ENCODE measurements around the gene ZNF516.

ZNF516 gene

DNA sequence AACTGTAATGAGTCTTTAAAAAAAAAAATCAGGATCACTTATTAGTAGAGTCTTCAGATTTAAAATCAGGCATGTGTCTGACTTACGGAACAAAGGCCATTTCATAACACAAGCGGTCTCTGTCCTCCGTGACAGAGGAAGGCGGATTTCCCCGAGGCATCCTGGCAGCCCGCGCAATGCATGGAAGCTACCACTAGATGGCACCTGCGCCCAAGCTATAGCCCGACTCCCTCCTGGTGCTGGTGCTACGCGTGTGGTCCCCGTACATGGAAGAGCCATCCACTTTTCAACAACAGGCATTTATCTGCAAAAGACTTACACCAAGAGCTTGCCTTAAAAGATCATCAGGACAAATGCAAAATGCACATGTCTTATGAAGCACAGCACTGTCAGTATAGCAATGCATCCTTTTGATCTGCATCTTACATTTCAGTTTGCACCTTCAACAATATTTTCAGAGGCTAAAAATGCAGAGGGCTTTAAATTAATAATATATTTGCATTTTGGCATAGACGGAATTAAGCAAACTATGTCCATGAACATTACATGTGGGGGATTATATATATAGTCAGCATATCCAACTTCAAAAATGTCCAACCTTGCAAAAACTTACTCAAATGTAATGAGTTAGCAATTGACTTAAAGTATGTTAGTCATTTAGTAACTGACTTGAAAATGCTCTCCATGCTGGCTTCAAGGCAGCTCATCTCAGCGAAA lies 96.0 kb downstream of the ZNF516 start:
- TF ChIP-seq, protein P1, sequence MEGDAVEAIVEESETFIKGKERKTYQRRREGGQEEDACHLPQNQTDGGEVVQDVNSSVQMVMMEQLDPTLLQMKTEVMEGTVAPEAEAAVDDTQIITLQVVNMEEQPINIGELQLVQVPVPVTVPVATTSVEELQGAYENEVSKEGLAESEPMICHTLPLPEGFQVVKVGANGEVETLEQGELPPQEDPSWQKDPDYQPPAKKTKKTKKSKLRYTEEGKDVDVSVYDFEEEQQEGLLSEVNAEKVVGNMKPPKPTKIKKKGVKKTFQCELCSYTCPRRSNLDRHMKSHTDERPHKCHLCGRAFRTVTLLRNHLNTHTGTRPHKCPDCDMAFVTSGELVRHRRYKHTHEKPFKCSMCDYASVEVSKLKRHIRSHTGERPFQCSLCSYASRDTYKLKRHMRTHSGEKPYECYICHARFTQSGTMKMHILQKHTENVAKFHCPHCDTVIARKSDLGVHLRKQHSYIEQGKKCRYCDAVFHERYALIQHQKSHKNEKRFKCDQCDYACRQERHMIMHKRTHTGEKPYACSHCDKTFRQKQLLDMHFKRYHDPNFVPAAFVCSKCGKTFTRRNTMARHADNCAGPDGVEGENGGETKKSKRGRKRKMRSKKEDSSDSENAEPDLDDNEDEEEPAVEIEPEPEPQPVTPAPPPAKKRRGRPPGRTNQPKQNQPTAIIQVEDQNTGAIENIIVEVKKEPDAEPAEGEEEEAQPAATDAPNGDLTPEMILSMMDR (IDR thresholded peaks at IDR 0.05; ENCODE audit: control insufficient read depth, extremely low read depth, insufficient read depth), result peak; percentile 98
- DNase-seq (ENCODE audit: low read depth), result no peak
- H3K4me3 ChIP-seq (ENCODE audit: low read depth, low read length), result no peak overlapping the region

GRCh38 chr18:76398295-76398694 lies 96.7 kb downstream of the ZNF516 start:
- no peak overlapping the region for H3K4me3 ChIP-seq (ENCODE audit: low read depth, low read length)
- TF ChIP-seq, protein P1 (IDR thresholded peaks at IDR 0.05; ENCODE audit: control insufficient read depth, extremely low read depth, insufficient read depth), result no peak
- DNase-seq (ENCODE audit: low read depth), result no peak

GRCh38 chr18:76397631-76398030 lies 97.4 kb downstream of the ZNF516 start:
- no peak overlapping the region for H3K4me3 ChIP-seq (ENCODE audit: low read depth, low read length)
- TF ChIP-seq, protein P1 (IDR thresholded peaks at IDR 0.05; ENCODE audit: control insufficient read depth, extremely low read depth, insufficient read depth), result no peak
- DNase-seq (ENCODE audit: low read depth), result no peak

- no peak overlapping the region for H3K4me3 ChIP-seq (ENCODE audit: low read depth, low read length)
- no peak for DNase-seq (ENCODE audit: low read depth)
- TF ChIP-seq, protein P1 (IDR thresholded peaks at IDR 0.05; ENCODE audit: control insufficient read depth, extremely low read depth, insufficient read depth), result no peak; the same call in 1 of the 2 replicates
Observed at GRCh38 chr18:76396792-76397191, 98.2 kb downstream of the ZNF516 start.

GRCh38 chr18:76395609-76396008 lies 99.4 kb downstream of the ZNF516 start:
- no peak for DNase-seq (ENCODE audit: low read depth)
- no peak overlapping the region for H3K4me3 ChIP-seq (ENCODE audit: low read depth, low read length)
- TF ChIP-seq, protein P1 (IDR thresholded peaks at IDR 0.05; ENCODE audit: control insufficient read depth, extremely low read depth, insufficient read depth), result no peak

DNA sequence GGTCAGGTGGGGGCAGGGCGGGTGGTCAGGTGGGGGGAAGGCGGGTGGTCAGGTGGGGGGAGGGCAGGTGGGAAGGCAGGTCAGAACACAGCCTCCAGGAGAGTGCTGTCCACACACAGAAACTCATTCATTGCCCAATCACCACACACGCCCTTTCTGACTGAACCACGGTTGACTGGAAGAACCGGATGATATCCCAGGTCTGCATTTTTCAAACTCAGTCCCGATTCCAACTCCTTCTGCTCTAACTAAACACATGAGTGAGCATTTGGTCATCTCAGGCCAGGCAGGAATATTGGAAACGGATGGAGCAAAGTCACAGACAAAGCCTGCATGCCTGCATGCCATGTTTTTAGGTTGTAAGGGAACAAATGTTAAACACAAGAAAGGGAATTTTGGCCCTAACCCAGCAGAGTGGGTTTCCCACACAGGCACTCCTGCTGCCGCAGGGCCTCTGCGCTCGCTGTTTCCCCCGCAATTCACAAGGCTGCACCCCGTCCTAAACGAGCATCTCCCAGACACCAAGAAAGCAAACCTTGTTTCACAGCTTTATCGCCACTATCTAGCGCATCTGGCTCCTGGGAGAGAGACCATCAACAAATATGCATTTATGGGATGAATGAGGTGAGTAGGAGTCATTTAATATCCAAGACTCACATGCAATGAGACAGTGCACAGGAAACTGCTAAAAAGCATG lies 100.1 kb downstream of the ZNF516 start:
- TF ChIP-seq, protein P1 (IDR thresholded peaks at IDR 0.05; ENCODE audit: control insufficient read depth, extremely low read depth, insufficient read depth), result no peak
- no peak for DNase-seq (ENCODE audit: low read depth)
- no peak overlapping the region for H3K4me3 ChIP-seq (ENCODE audit: low read depth, low read length)
